GM12891 (cell line): ENCODE measurements around the gene RBSN.
A peak's percentile ranks its signal among the peaks of the same experiment; 100 is the strongest.

Experiments used
- DNase-seq: peaks from one replicate; pipeline ENCODE4 v3.0.0; 2011; ENCODE audit warnings: low spot score; ENCODE audit not compliant: insufficient read length
- FAIRE-seq: peaks from 2 replicates; lab custom pipeline; 2011; peaks lifted over from hg19 to GRCh38; lab: Jason Lieb, UNC
- PAX5 ChIP-seq: IDR thresholded peaks from 2 replicates; pipeline ENCODE4 v1.6.1; 2011; ENCODE audit warnings: low read length, moderate library complexity, mild to moderate bottlenecking; ENCODE audit not compliant: insufficient read depth, severe bottlenecking
- POLR2A ChIP-seq: IDR thresholded peaks from 2 replicates; pipeline ENCODE4 v1.6.1; 2011; ENCODE audit warnings: low read depth, low read length, control low read depth
- POLR2AphosphoS5 ChIP-seq: IDR thresholded peaks from 2 replicates; pipeline ENCODE4 v1.6.1; 2011; ENCODE audit warnings: low read depth, low read length, control low read depth
- POU2F2 ChIP-seq: IDR thresholded peaks from 2 replicates; pipeline ENCODE4 v1.6.1; 2011; ENCODE audit warnings: low read depth, mild to moderate bottlenecking, control low read depth, low read length, moderate library complexity
- SPI1 ChIP-seq: IDR thresholded peaks from 2 replicates; pipeline ENCODE4 v1.6.1; 2011; ENCODE audit warnings: low read depth, low read length, control low read depth
- TAF1 ChIP-seq: IDR thresholded peaks from 2 replicates; pipeline ENCODE4 v1.6.1; 2011; ENCODE audit warnings: low read depth, low read length, control low read depth

The RBSN gene

GRCh38 chr3:15063656-15064286 is 35.2 kb downstream of the RBSN start:
- TF ChIP-seq POU2F2 (no peak), TAF1 (no peak), PAX5 (no peak), POLR2A (no peak), SPI1 (no peak), POLR2AphosphoS5 (no peak)
- FAIRE-seq (no peak), DNase-seq (no peak)

- TF ChIP-seq POU2F2 = no peak
- TF ChIP-seq PAX5 = no peak
- no peak for TF ChIP-seq SPI1
- no peak for TF ChIP-seq POLR2A
- TF ChIP-seq TAF1 = no peak
- no peak for TF ChIP-seq POLR2AphosphoS5
- no peak for FAIRE-seq
- DNase-seq = no peak
These were observed 35.7 kb downstream of the RBSN start for GRCh38 chr3:15063238-15063637.

GRCh38 chr3:15060029-15060428 is 38.9 kb downstream of the RBSN start:
- no peak for FAIRE-seq
- DNase-seq = no peak
- TF ChIP-seq SPI1 (no peak), POU2F2 (no peak), TAF1 (no peak), POLR2A (no peak), PAX5 (no peak), POLR2AphosphoS5 (no peak)

- TF ChIP-seq SPI1 = no peak
- no peak for TF ChIP-seq PAX5
- TF ChIP-seq POLR2AphosphoS5 = no peak
- no peak for TF ChIP-seq POU2F2
- no peak for TF ChIP-seq POLR2A
- no peak for TF ChIP-seq TAF1
- DNase-seq (no peak), FAIRE-seq (no peak)
These were observed 42.1 kb downstream of the RBSN start for GRCh38 chr3:15056676-15057404.

- DNase-seq (no peak), FAIRE-seq (peak; percentile 79)
- no peak for TF ChIP-seq TAF1
- TF ChIP-seq SPI1 = no peak
- no peak for TF ChIP-seq POLR2AphosphoS5
- TF ChIP-seq PAX5 = peak; percentile 16
- TF ChIP-seq POU2F2 = peak; percentile 55
- no peak for TF ChIP-seq POLR2A
These were observed 43.9 kb downstream of the RBSN start for GRCh38 chr3:15055019-15055557.

GRCh38 chr3:15053541-15053940 is 45.4 kb downstream of the RBSN start:
- DNase-seq = no peak
- FAIRE-seq = no peak
- TF ChIP-seq SPI1 (no peak), POLR2A (no peak)

GRCh38 chr3:15052335-15053242 is 46.4 kb downstream of the RBSN start:
- TF ChIP-seq POLR2AphosphoS5 (no peak), PAX5 (no peak), POU2F2 (no peak), TAF1 (no peak), POLR2A (no peak), SPI1 (no peak)
- DNase-seq = no peak
- FAIRE-seq = peak; percentile 33

- DNase-seq (peak; percentile 41), FAIRE-seq (peak; percentile 90)
- no peak for TF ChIP-seq TAF1
- no peak for TF ChIP-seq POLR2A
- TF ChIP-seq POLR2AphosphoS5 = no peak
- TF ChIP-seq PAX5 = no peak
- no peak for TF ChIP-seq SPI1
- no peak for TF ChIP-seq POU2F2
These were observed 47.4 kb downstream of the RBSN start for GRCh38 chr3:15051531-15051930.
